ENCODE measurements around the gene CD2AP.

- TF ChIP-seq EZH2 (IDR thresholded peaks at IDR 0.05; ENCODE audit: insufficient read depth, low read length) = no peak
- no peak for TF ChIP-seq CTCF (IDR thresholded peaks at IDR 0.05; ENCODE audit: insufficient read depth, low read depth, low read length)
These were observed 32.3 kb downstream of the CD2AP start for GRCh38 chr6:47509937-47510336.
